HG03439 (cell line): ENCODE measurements around the gene KISS1.

ENCODE experiments used
- ATAC-seq: cut with Tn5 transposase; IDR thresholded peaks from one replicate; pipeline ENCODE4 v1.9.1; 2021; ENCODE audit warnings: mild to moderate bottlenecking, moderate library complexity; ENCODE audit not compliant: unreplicated experiment

The KISS1 gene

GRCh38 chr1:204142032-204142974 is 54.0 kb downstream of the KISS1 start:
- ATAC-seq = no peak

GRCh38 chr1:204141131-204141530 is 55.2 kb downstream of the KISS1 start:
- ATAC-seq = no peak
